ENCODE results near the gene PLPP3. TPM values are rescaled to one million over a fixed set of nuclear protein-coding genes. Genes with fewer than 3 reads are reported as not detected.

Gene PLPP3
- total RNA-seq, 1 donor from 2014 or later = 236 TPM

DNA sequence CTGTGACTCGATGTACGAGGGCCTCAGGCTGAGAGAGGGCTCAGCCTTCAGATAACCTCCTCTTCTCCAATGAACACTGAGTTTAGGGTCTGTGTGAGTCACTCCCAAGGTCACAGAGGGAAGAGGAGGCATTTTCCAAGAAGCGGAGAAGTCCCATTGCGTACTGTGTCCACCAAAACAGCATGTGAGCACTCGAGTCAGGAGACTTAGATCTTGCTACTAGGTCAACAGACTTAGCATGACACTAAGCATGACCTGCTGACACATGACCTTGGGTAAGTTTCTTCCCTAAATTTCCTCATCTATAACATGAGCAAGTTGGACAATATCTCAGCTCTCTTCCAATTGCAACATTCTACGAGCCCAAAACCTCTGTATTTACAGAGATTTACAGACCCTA, 68.0 kb downstream of the PLPP3 start:
- H3K4me1 ChIP-seq = peaks cover 85% of the 10 kb centered on the region
- DNase-seq (ENCODE audit: extremely low spot score in 2 of 2) = no peak
- no peak for TF ChIP-seq POLR2AphosphoS5 (IDR thresholded peaks at IDR 0.05; ENCODE audit: insufficient read depth in 1 of 2, low read depth in 1 of 2)
- TF ChIP-seq, protein P1, sequence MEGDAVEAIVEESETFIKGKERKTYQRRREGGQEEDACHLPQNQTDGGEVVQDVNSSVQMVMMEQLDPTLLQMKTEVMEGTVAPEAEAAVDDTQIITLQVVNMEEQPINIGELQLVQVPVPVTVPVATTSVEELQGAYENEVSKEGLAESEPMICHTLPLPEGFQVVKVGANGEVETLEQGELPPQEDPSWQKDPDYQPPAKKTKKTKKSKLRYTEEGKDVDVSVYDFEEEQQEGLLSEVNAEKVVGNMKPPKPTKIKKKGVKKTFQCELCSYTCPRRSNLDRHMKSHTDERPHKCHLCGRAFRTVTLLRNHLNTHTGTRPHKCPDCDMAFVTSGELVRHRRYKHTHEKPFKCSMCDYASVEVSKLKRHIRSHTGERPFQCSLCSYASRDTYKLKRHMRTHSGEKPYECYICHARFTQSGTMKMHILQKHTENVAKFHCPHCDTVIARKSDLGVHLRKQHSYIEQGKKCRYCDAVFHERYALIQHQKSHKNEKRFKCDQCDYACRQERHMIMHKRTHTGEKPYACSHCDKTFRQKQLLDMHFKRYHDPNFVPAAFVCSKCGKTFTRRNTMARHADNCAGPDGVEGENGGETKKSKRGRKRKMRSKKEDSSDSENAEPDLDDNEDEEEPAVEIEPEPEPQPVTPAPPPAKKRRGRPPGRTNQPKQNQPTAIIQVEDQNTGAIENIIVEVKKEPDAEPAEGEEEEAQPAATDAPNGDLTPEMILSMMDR (IDR thresholded peaks at IDR 0.05) = no peak
- no peak for TF ChIP-seq POLR2A (IDR thresholded peaks at IDR 0.05)
- no peaks in the 10 kb centered on the region for H3K27me3 ChIP-seq
- peaks cover 0 to 37% of the 10 kb centered on the region in 2 donors for H3K36me3 ChIP-seq
- peak overlapping the region; percentile 17 for H3K27ac ChIP-seq
- H3K9me3 ChIP-seq = no peaks in the 10 kb centered on the region
- H3K4me3 ChIP-seq = no peak overlapping the region
- intact Hi-C loops (cut with DNase I) = no loop called here

DNA sequence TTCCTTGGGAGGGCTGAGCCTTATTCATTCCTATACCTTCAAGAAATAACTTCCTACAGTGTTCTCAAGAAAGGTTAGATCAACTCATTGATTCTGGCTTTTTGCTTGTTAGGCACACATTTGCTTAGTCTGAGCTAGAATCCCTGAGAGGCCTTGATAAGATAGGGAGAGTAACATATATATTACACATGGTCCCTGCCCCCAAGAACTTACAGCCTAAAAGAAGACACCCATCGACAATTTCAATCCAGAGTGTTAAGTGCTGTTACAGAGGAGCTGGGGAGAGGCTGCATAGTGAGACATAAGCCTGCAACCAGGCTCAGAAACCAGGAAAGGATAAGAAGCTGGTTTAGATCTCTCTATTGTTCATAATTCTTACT, 68.7 kb downstream of the PLPP3 start:
- DNase-seq (ENCODE audit: extremely low spot score in 2 of 2) = no peak
- no peaks in the 10 kb centered on the region for H3K27me3 ChIP-seq
- H3K9me3 ChIP-seq = no peaks in the 10 kb centered on the region
- H3K27ac ChIP-seq = peak overlapping the region; percentile 17
- H3K36me3 ChIP-seq = peaks cover 0 to 37% of the 10 kb centered on the region in 2 donors
- no peak for TF ChIP-seq POLR2A (IDR thresholded peaks at IDR 0.05)
- TF ChIP-seq POLR2AphosphoS5 (IDR thresholded peaks at IDR 0.05; ENCODE audit: insufficient read depth in 1 of 2, low read depth in 1 of 2) = no peak
- TF ChIP-seq, protein P1 (IDR thresholded peaks at IDR 0.05) = no peak
- no peak overlapping the region for H3K4me3 ChIP-seq
- intact Hi-C loops (cut with DNase I) = no loop called here
- H3K4me1 ChIP-seq = peaks cover 85% of the 10 kb centered on the region

DNA sequence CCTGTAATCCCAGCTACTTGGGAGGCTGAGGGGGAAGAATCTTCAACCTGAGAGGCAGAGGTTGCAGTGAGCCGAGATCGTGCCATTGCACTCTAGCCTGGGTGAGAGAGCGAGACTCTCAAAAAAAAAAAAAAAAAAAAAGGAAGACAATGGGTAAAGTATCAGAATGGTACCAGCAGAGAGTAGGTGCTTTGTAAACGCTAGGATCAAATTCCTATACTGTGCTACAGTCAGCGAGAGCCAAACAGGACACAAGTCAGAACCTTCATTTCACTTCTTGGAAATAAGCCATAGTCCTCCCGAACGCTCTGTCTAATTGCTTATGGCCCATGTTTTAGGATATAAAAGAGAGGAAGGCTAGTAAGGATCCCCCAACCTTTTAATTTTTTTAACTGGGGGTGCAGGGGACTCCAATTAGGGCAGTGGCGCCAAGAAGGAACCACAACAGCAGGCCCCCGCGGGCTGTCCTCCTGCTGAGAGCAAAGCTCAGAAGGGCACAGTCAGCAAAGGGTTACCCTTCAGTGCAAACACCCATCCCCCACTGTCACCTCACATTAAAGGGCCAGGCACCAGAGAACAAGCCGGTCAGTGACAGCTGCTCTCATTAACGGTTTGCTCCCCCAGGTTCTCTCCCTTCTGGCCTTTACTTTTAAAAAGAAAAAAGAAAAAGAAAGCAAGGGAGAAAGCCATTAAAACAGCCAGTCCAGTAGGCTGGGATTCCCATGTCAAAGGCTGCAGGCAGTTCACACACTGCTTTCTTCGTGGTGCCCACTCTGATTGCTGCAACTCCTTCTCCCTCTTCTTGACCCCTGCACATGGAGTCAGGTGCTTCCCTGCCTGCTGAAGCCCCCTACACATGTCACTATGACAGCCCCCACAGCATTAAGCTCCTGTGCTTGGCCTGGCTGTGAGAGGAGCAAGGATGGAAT, 69.4 kb downstream of the PLPP3 start:
- H3K36me3 ChIP-seq = peaks cover 0 to 37% of the 10 kb centered on the region in 2 donors
- H3K27ac ChIP-seq = peak overlapping the region; percentile 28

DNA sequence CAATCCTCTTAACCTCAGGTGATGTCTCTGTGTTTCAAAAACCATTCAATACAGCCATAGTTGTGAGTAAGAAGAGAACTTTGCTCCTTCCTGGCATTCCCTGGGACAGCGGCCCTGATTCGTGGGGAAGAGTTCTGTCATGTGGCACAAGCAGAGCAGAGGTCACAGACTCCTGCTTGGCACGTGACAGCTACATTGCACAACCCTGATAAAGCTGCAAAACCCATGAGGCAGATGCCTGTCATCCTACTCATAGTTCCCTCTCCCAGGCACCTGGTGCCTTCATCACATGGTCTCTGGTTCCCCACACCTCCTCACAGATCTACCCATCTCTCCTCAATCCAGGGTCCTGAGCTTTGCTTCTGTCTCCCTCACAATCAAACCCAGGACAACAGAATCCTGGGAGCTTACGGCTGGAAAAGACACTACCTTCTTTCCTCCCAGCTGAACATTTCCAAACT, 70.8 kb downstream of the PLPP3 start:
- TF ChIP-seq POLR2AphosphoS5 (IDR thresholded peaks at IDR 0.05; ENCODE audit: insufficient read depth in 1 of 2, low read depth in 1 of 2) (peak in 1 of 2 donors; percentile 60), POLR2A (IDR thresholded peaks at IDR 0.05) (no peak)
- Histone ChIP-seq H3K4me1 (peaks cover 83% of the 10 kb centered on the region), H3K4me3 (no peak overlapping the region), H3K27me3 (no peaks in the 10 kb centered on the region), H3K9me3 (no peaks in the 10 kb centered on the region), H3K27ac (peak overlapping the region; percentile 28), H3K36me3 (peaks cover 0 to 40% of the 10 kb centered on the region in 2 donors)
- no peak for DNase-seq (ENCODE audit: extremely low spot score in 2 of 2)
- intact Hi-C loops (cut with DNase I) = loop anchor here (10.0 kb wide), 1 partner anchor 46 kb away; no protein-coding TSS in a partner anchor

More for the DNA sequence above, 69.4 kb downstream of the PLPP3 start:
- H3K4me3 ChIP-seq = no peak overlapping the region
- no peak for DNase-seq (ENCODE audit: extremely low spot score in 2 of 2)
- no peaks in the 10 kb centered on the region for H3K27me3 ChIP-seq
- intact Hi-C loops (cut with DNase I) = loop anchor here (10.0 kb wide), 1 partner anchor 45 kb away; no protein-coding TSS in a partner anchor
- H3K9me3 ChIP-seq = no peaks in the 10 kb centered on the region
- H3K4me1 ChIP-seq = peaks cover 83% of the 10 kb centered on the region
- no peak for TF ChIP-seq POLR2A (IDR thresholded peaks at IDR 0.05)
- TF ChIP-seq, protein P1 (IDR thresholded peaks at IDR 0.05) = no peak
- TF ChIP-seq POLR2AphosphoS5 (IDR thresholded peaks at IDR 0.05; ENCODE audit: insufficient read depth in 1 of 2, low read depth in 1 of 2) = no peak

DNA sequence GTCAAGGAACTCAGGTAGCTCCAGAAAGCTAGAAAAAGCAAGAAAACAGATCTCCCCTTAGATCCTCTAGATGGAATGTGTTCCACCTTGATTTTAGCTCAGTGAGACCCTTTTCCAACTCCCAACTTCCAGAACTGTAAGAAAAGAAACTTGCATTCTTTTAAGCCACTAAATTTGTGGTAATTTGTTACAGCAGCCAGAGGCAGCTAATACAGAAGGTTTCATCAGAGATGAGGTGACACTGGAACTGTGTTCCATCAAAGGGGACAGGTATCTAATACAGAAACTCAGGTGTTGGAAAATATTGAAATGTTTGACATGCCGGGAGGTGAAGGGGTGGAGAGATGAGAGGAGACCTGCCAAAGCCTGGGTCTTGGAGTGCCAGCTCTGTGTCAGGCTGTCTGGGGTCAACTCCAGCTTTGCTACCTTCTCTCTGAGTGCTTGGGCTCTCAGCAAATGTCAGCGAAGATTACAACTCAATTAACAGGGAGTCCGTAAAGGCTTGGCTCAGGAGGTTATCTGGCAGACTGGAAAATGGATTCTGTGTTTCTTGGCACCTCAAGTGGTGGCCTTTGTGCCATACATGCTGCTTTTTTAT, 71.3 kb downstream of the PLPP3 start:
- H3K36me3 ChIP-seq = peaks cover 0 to 40% of the 10 kb centered on the region in 2 donors
- H3K9me3 ChIP-seq = no peaks in the 10 kb centered on the region
- H3K27ac ChIP-seq = peak overlapping the region; percentile 28
- no peaks in the 10 kb centered on the region for H3K27me3 ChIP-seq
- H3K4me1 ChIP-seq = peaks cover 88% of the 10 kb centered on the region
- no peak for DNase-seq (ENCODE audit: extremely low spot score in 2 of 2)
- TF ChIP-seq POLR2AphosphoS5 (IDR thresholded peaks at IDR 0.05; ENCODE audit: insufficient read depth in 1 of 2, low read depth in 1 of 2) = no peak
- no peak for TF ChIP-seq POLR2A (IDR thresholded peaks at IDR 0.05)
- TF ChIP-seq, protein P1 (IDR thresholded peaks at IDR 0.05) = no peak
- intact Hi-C loops (cut with DNase I) = loop anchor here (10.0 kb wide), 1 partner anchor 47 kb away; no protein-coding TSS in a partner anchor
- H3K4me3 ChIP-seq = no peak overlapping the region
